ENCODE results near the gene GNAQ. TPM values are rescaled to one million over a fixed set of nuclear protein-coding genes. Genes with fewer than 3 reads are reported as not detected.

GNAQ gene
- polyA plus RNA-seq, 1 donor (not counting 4 experiments of a cell fraction or from before 2014, with no cell fraction given) = 64.3 TPM

- TF ChIP-seq EZH2 (IDR thresholded peaks at IDR 0.05; ENCODE audit: low read length) = no peak
- no peak for TF ChIP-seq CTCF (optimal IDR thresholded peaks at IDR 0.05 in 1 of 3, IDR thresholded peaks at IDR 0.05 in 1 of 3, conservative IDR thresholded peaks at IDR 0.05 in 1 of 3; ENCODE audit: extremely low read depth in 1 of 3, insufficient read depth in 2 of 3, low read length in 3 of 3)
- no peak overlapping the region for H2AFZ ChIP-seq (ENCODE audit: control insufficient read depth, low read length)
- FAIRE-seq (no peak), DNase-seq (ENCODE audit: low read depth, low spot score) (no peak)
- no peaks in the 10 kb centered on the region for H3K9me1 ChIP-seq (ENCODE audit: control insufficient read depth, extremely low read depth, insufficient read depth, low read length)
- no peaks in the 10 kb centered on the region for H4K20me1 ChIP-seq (ENCODE audit: control insufficient read depth, extremely low read depth, insufficient read depth, low read length)
- dilution Hi-C loops (cut with MboI; ENCODE audit: extremely low pct_ligation_motif_present, low sequenced_read_pairs) = no loop called here
- H3K27ac ChIP-seq (ENCODE audit: control insufficient read depth, insufficient read depth, low read length) = no peak overlapping the region
- no peaks in the 10 kb centered on the region for H3K27me3 ChIP-seq (ENCODE audit: control insufficient read depth, extremely low read depth, insufficient read depth, low read length)
- H3K4me2 ChIP-seq (ENCODE audit: control insufficient read depth, extremely low read depth, insufficient read depth, low read depth, low read length) = no peak overlapping the region
- no peak overlapping the region for H3K9ac ChIP-seq (ENCODE audit: control insufficient read depth, extremely low read depth, insufficient read depth, low read length)
- peaks cover 24% of the 10 kb centered on the region for H3K4me1 ChIP-seq (ENCODE audit: control insufficient read depth, extremely low read depth, insufficient read depth, low read length)
- H3K79me2 ChIP-seq (ENCODE audit: control insufficient read depth, insufficient read depth, low read length) = peaks cover 26% of the 10 kb centered on the region
- H3K36me3 ChIP-seq (ENCODE audit: control insufficient read depth in 2 of 2, extremely low read depth in 1 of 2, insufficient read depth in 2 of 2, low read length in 2 of 2) = no peaks in the 10 kb centered on the region
- no peak overlapping the region for H3K4me3 ChIP-seq (ENCODE audit: control insufficient read depth in 2 of 3, extremely low read depth in 1 of 3, insufficient read depth in 2 of 3, low read depth in 1 of 3, low read length in 3 of 3)
- no peaks in the 10 kb centered on the region for H3K9me3 ChIP-seq (ENCODE audit: control insufficient read depth, low read depth, low read length)
Measured at GRCh38 chr9:77877976-77878375, 153.6 kb downstream of the GNAQ start.

GRCh38 chr9:77876590-77876989 lies 155.0 kb downstream of the GNAQ start:
- Histone ChIP-seq H3K4me3 (ENCODE audit: control insufficient read depth in 2 of 3, extremely low read depth in 1 of 3, insufficient read depth in 2 of 3, low read depth in 1 of 3, low read length in 3 of 3) (no peak overlapping the region), H3K9me1 (ENCODE audit: control insufficient read depth, extremely low read depth, insufficient read depth, low read length) (no peaks in the 10 kb centered on the region), H2AFZ (ENCODE audit: control insufficient read depth, low read length) (no peak overlapping the region), H3K9me3 (ENCODE audit: control insufficient read depth, low read depth, low read length) (no peaks in the 10 kb centered on the region), H3K79me2 (ENCODE audit: control insufficient read depth, insufficient read depth, low read length) (peaks cover 21% of the 10 kb centered on the region), H3K9ac (ENCODE audit: control insufficient read depth, extremely low read depth, insufficient read depth, low read length) (no peak overlapping the region), H4K20me1 (ENCODE audit: control insufficient read depth, extremely low read depth, insufficient read depth, low read length) (no peaks in the 10 kb centered on the region), H3K27me3 (ENCODE audit: control insufficient read depth, extremely low read depth, insufficient read depth, low read length) (no peaks in the 10 kb centered on the region), H3K36me3 (ENCODE audit: control insufficient read depth in 2 of 2, extremely low read depth in 1 of 2, insufficient read depth in 2 of 2, low read length in 2 of 2) (no peaks in the 10 kb centered on the region), H3K4me2 (ENCODE audit: control insufficient read depth, extremely low read depth, insufficient read depth, low read depth, low read length) (no peak overlapping the region), H3K4me1 (ENCODE audit: control insufficient read depth, extremely low read depth, insufficient read depth, low read length) (peaks cover 21% of the 10 kb centered on the region), H3K27ac (ENCODE audit: control insufficient read depth, insufficient read depth, low read length) (no peak overlapping the region)
- no peak for FAIRE-seq
- TF ChIP-seq CTCF (optimal IDR thresholded peaks at IDR 0.05 in 1 of 3, IDR thresholded peaks at IDR 0.05 in 1 of 3, conservative IDR thresholded peaks at IDR 0.05 in 1 of 3; ENCODE audit: extremely low read depth in 1 of 3, insufficient read depth in 2 of 3, low read length in 3 of 3) = no peak
- TF ChIP-seq EZH2 (IDR thresholded peaks at IDR 0.05; ENCODE audit: low read length) = no peak
- dilution Hi-C loops (cut with MboI; ENCODE audit: extremely low pct_ligation_motif_present, low sequenced_read_pairs) = no loop called here
- DNase-seq (ENCODE audit: low read depth, low spot score) = no peak

Data from keratinocyte (primary cell).